ENCODE measurements around the gene KXD1.
A peak's percentile ranks its signal among the peaks of the same experiment; 100 is the strongest.
"Not testable (repeated sequence)": the region's sequence is repeated elsewhere in the genome, so short reads cannot be mapped to it uniquely, and the experiment has no call there.

The KXD1 gene

GRCh38 chr19:18537431-18537830 is 20.2 kb upstream of the KXD1 start:
- Histone ChIP-seq H3K79me2 (ENCODE audit: insufficient read depth, low read depth) (peaks cover 9% of the 10 kb centered on the region), H3K27ac (no peak overlapping the region), H3K9ac (no peak overlapping the region), H2AFZ (ENCODE audit: low read depth) (no peak overlapping the region), H3K27me3 (ENCODE audit: insufficient read depth, low read depth) (no peaks in the 10 kb centered on the region), H3K4me2 (no peak overlapping the region), H4K20me1 (ENCODE audit: insufficient read depth) (no peaks in the 10 kb centered on the region), H3K4me3 (IDR thresholded peaks at IDR 0.05; ENCODE audit: insufficient read depth, low read depth, low read length) (no peak overlapping the region), H3K36me3 (ENCODE audit: insufficient read depth) (no peaks in the 10 kb centered on the region), H3K4me1 (ENCODE audit: low read depth, poor library complexity, severe bottlenecking) (peaks cover 4% of the 10 kb centered on the region)
- no peak for TF ChIP-seq CTCF (conservative IDR thresholded peaks at IDR 0.05; ENCODE audit: low read depth, low read length)

GRCh38 chr19:18538115-18538514 is 19.6 kb upstream of the KXD1 start:
- H3K4me3 ChIP-seq (IDR thresholded peaks at IDR 0.05; ENCODE audit: insufficient read depth, low read depth, low read length): no peak overlapping the region
- no peaks in the 10 kb centered on the region for H4K20me1 ChIP-seq (ENCODE audit: insufficient read depth)
- no peaks in the 10 kb centered on the region for H3K36me3 ChIP-seq (ENCODE audit: insufficient read depth)
- H3K4me2 ChIP-seq: no peak overlapping the region
- H3K4me1 ChIP-seq (ENCODE audit: low read depth, poor library complexity, severe bottlenecking): peaks cover 4% of the 10 kb centered on the region
- no peak overlapping the region for H3K9ac ChIP-seq
- H3K27ac ChIP-seq: no peak overlapping the region
- peaks cover 10% of the 10 kb centered on the region for H3K79me2 ChIP-seq (ENCODE audit: insufficient read depth, low read depth)
- TF ChIP-seq CTCF (conservative IDR thresholded peaks at IDR 0.05; ENCODE audit: low read depth, low read length): no peak
- no peak overlapping the region for H2AFZ ChIP-seq (ENCODE audit: low read depth)
- no peaks in the 10 kb centered on the region for H3K27me3 ChIP-seq (ENCODE audit: insufficient read depth, low read depth)

- Histone ChIP-seq H3K27me3 (ENCODE audit: insufficient read depth, low read depth) (no peaks in the 10 kb centered on the region), H3K79me2 (ENCODE audit: insufficient read depth, low read depth) (peaks cover 10% of the 10 kb centered on the region), H3K4me3 (IDR thresholded peaks at IDR 0.05; ENCODE audit: insufficient read depth, low read depth, low read length) (no peak overlapping the region), H4K20me1 (ENCODE audit: insufficient read depth) (no peaks in the 10 kb centered on the region), H3K4me2 (no peak overlapping the region), H3K4me1 (ENCODE audit: low read depth, poor library complexity, severe bottlenecking) (peaks cover 8% of the 10 kb centered on the region), H2AFZ (ENCODE audit: low read depth) (no peak overlapping the region), H3K36me3 (ENCODE audit: insufficient read depth) (no peaks in the 10 kb centered on the region), H3K27ac (no peak overlapping the region), H3K9ac (no peak overlapping the region)
- no peak for TF ChIP-seq CTCF (conservative IDR thresholded peaks at IDR 0.05; ENCODE audit: low read depth, low read length)
Observed at GRCh38 chr19:18539372-18539771, 18.3 kb upstream of the KXD1 start.

GRCh38 chr19:18540200-18540599 is 17.5 kb upstream of the KXD1 start:
- H3K9ac ChIP-seq; H4K20me1 ChIP-seq (ENCODE audit: insufficient read depth); H3K27me3 ChIP-seq (ENCODE audit: insufficient read depth, low read depth); H3K4me2 ChIP-seq; H2AFZ ChIP-seq (ENCODE audit: low read depth); H3K4me3 ChIP-seq (IDR thresholded peaks at IDR 0.05; ENCODE audit: insufficient read depth, low read depth, low read length); H3K27ac ChIP-seq; H3K36me3 ChIP-seq (ENCODE audit: insufficient read depth): not testable (repeated sequence)
- H3K4me1 ChIP-seq (ENCODE audit: low read depth, poor library complexity, severe bottlenecking): peaks cover 12% of the 10 kb centered on the region
- peaks cover 10% of the 10 kb centered on the region for H3K79me2 ChIP-seq (ENCODE audit: insufficient read depth, low read depth)

- no peak overlapping the region for H3K27ac ChIP-seq
- H3K36me3 ChIP-seq (ENCODE audit: insufficient read depth): no peaks in the 10 kb centered on the region
- H3K4me2 ChIP-seq: no peak overlapping the region
- H2AFZ ChIP-seq (ENCODE audit: low read depth): no peak overlapping the region
- H3K9ac ChIP-seq: peak overlapping the region; percentile 39; the same call in 1 of the 2 replicates
- H3K4me1 ChIP-seq (ENCODE audit: low read depth, poor library complexity, severe bottlenecking): peaks cover 12% of the 10 kb centered on the region
- no peak overlapping the region for H3K4me3 ChIP-seq (IDR thresholded peaks at IDR 0.05; ENCODE audit: insufficient read depth, low read depth, low read length)
- H3K79me2 ChIP-seq (ENCODE audit: insufficient read depth, low read depth): peaks cover 10% of the 10 kb centered on the region
- no peak for TF ChIP-seq CTCF (conservative IDR thresholded peaks at IDR 0.05; ENCODE audit: low read depth, low read length)
- no peaks in the 10 kb centered on the region for H4K20me1 ChIP-seq (ENCODE audit: insufficient read depth)
- no peaks in the 10 kb centered on the region for H3K27me3 ChIP-seq (ENCODE audit: insufficient read depth, low read depth)
Observed at GRCh38 chr19:18541258-18541991, 16.2 kb upstream of the KXD1 start.

Measured in KMS-11 (cell line).